SJCRH30 (cell line): ENCODE measurements around the gene MAGI2. TPM values are rescaled to one million over a fixed set of nuclear protein-coding genes. Genes with fewer than 3 reads are reported as not detected.

Experiments
- DNase-seq, 2 experiments: peaks; one replicate each; pipeline ENCODE4 v3.0.0-alpha.2; 2015 to 2020
- H3K27ac ChIP-seq: fragments of 250-450 bp; sonication (Bioruptor Pico); 2 replicates; pipeline ENCODE4 v1.5.1; 2020; ENCODE audit warnings: mild to moderate bottlenecking, moderate library complexity
- H3K27me3 ChIP-seq: fragments of 250-450 bp; sonication (Bioruptor Pico); 2 replicates; pipeline ENCODE4 v1.5.1; 2020; ENCODE audit warnings: mild to moderate bottlenecking, moderate library complexity
- H3K36me3 ChIP-seq: fragments of 250-450 bp; sonication (Bioruptor Pico); 2 replicates; pipeline ENCODE4 v1.5.1; 2020; ENCODE audit warnings: mild to moderate bottlenecking, moderate library complexity
- H3K4me1 ChIP-seq: fragments of 250-450 bp; sonication (Bioruptor Pico); 2 replicates; pipeline ENCODE4 v1.5.1; 2020; ENCODE audit warnings: mild to moderate bottlenecking, moderate library complexity
- H3K4me3 ChIP-seq: fragments of 250-450 bp; sonication (Bioruptor Pico); 2 replicates; pipeline ENCODE4 v1.5.1; 2020; ENCODE audit warnings: mild to moderate bottlenecking, moderate library complexity
- H3K9me3 ChIP-seq: fragments of 250-450 bp; sonication (Bioruptor Pico); replicated peaks from 2 replicates; pipeline ENCODE4 v1.5.1; 2020; ENCODE audit warnings: mild to moderate bottlenecking, moderate library complexity
- total RNA-seq: library from RNA; depleted of rRNA; stranded (reverse); fragments of >200 nt; shearing (Covaris generic); gene quantifications from 2 replicates; pipeline ENCODE4 v1.2.3, GENCODE V29; 2014

Gene MAGI2
- total RNA-seq, 1 experiment from 2014 or later, result 2.4 TPM

DNA sequence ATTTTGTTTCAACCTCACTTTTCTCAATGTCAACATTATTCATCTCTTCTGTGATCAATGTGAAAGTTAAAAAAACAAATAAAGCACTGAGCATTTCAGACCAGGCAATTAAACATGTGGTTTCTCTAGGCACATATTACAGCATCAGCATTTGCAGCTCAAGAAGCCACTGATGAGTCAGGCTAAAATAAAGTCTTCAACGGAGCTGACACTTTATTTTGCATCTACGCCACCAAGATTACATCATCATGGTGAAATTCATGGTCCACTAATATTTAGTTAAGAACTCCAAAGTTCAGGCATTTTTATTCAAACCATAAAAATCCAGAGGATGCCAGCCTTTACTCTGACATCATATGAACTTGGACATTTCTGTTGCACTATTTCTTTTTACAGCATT is 33.0 kb downstream of the MAGI2 start:
- peak in 1 of 2 experiments; percentile 31 for DNase-seq

DNA sequence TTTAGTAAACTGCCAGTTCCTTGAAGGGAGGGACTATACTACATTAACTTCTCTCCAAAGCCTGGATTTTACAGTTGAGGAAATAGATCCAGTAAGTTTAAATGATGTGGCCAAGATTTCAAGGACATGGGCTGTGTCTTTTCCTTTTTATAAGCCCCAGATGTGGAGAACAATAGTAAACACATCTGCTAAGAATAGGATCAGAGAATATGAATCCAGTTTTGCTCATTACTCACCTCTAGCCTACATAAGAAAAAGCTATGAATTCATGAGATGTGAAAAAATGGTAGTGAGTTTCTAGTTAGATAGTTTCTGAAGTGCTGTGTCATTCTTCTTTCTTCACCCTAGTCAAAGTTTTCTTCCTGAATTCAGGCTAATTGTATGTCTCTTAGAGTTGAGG is 38.6 kb downstream of the MAGI2 start:
- Histone ChIP-seq H3K36me3 (no peaks in the 10 kb centered on the region), H3K9me3 (no peaks in the 10 kb centered on the region), H3K27me3 (no peaks in the 10 kb centered on the region), H3K4me1 (peaks cover 10% of the 10 kb centered on the region; the same call in 1 of the 2 replicates), H3K27ac (no peak overlapping the region), H3K4me3 (no peak overlapping the region)
- no peak for DNase-seq

More for the DNA sequence above, 33.0 kb downstream of the MAGI2 start:
- H3K36me3 ChIP-seq, result no peaks in the 10 kb centered on the region
- H3K9me3 ChIP-seq, result no peaks in the 10 kb centered on the region
- H3K4me3 ChIP-seq, result no peak overlapping the region
- no peaks in the 10 kb centered on the region for H3K27me3 ChIP-seq
- H3K27ac ChIP-seq, result no peak overlapping the region
- H3K4me1 ChIP-seq, result no peaks in the 10 kb centered on the region

DNA sequence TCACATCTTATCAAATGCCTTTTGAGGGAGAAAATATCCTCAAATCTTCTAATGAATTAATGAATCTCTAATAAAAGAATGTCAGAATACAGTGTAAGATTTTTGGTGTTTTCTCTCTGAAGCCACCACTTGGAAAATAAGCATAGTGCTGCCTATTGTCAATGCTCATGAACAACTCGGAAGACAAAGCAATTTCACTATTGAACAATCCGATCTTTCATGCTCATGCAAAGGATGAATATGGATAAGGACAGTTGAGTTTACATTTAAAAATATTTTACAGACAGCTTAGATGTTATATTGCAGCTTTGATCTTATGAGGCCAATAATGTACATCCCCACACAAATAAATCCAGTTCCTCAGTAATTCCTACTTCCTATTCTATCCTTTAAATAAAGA is 40.6 kb downstream of the MAGI2 start:
- Histone ChIP-seq H3K9me3 (no peaks in the 10 kb centered on the region), H3K36me3 (no peaks in the 10 kb centered on the region), H3K4me1 (peaks cover 10% of the 10 kb centered on the region; the same call in 1 of the 2 replicates), H3K27me3 (no peaks in the 10 kb centered on the region), H3K4me3 (no peak overlapping the region), H3K27ac (no peak overlapping the region)
- no peak for DNase-seq

DNA sequence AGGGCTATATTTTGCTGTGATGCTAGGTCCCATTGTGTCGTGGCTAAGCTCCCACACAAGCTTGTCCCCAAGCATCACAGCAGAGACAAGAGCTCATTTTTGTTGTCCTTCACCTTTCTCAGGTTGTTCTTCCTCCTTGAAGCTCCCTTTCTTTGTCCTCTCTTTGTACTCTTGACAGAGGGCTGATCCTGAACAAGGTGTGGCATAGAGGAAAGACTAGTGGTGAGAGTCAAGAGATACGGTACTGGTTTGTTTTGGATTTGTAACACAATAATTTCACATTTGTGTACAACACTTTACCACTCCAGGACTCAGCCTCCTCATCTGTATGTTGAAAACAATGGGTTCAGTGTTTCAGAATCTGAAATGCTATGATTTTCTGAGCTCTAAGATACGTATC is 41.0 kb downstream of the MAGI2 start:
- H3K4me3 ChIP-seq, result no peak overlapping the region
- H3K27me3 ChIP-seq, result no peaks in the 10 kb centered on the region
- no peaks in the 10 kb centered on the region for H3K9me3 ChIP-seq
- H3K36me3 ChIP-seq, result no peaks in the 10 kb centered on the region
- DNase-seq, result no peak
- peaks cover 10% of the 10 kb centered on the region; the same call in 1 of the 2 replicates for H3K4me1 ChIP-seq
- H3K27ac ChIP-seq, result no peak overlapping the region

DNA sequence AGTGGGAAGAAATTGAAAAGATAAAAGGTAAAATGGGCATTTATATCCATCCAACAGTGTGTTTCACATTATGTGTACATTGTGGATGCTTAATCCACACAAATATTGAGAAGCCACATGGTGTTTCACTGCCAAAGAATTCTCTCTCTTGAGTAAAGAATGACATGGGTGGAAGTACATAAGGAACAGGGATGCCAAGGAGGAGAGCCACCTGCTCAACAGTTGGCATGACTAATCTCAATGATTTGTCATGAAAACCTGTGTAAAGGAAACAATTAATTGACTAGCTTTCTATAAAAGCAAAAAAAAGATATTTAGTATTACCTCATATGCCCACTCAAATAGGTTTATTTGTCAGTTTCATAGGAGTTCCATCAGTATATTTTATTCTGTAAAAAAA is 43.1 kb downstream of the MAGI2 start:
- H3K9me3 ChIP-seq, result no peaks in the 10 kb centered on the region
- no peak overlapping the region for H3K4me3 ChIP-seq
- H3K27ac ChIP-seq, result no peak overlapping the region
- H3K27me3 ChIP-seq, result no peaks in the 10 kb centered on the region
- peaks cover 10% of the 10 kb centered on the region; the same call in 1 of the 2 replicates for H3K4me1 ChIP-seq
- no peaks in the 10 kb centered on the region for H3K36me3 ChIP-seq
- peak in 1 of 2 experiments; percentile 6 for DNase-seq

DNA sequence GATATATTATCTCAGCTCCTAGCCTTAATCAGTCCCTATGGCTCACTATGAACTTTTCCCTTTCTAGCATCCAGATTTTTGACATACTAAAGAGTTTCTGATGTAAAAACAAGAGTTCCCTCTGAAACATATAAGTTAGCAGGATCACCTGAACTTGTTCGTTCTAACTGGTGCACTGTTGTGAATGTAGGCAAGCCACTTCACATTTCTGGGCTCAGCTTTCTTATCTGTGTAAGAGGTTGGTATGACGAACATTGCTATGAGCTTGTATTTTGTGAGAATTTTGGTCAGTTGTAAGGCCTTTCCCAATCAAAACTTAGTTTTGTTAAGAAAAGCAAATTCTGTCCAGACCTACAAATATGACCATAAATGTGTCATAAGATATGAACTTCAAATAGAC is 46.1 kb downstream of the MAGI2 start:
- DNase-seq, result no peak
- no peaks in the 10 kb centered on the region for H3K27me3 ChIP-seq
- no peaks in the 10 kb centered on the region for H3K36me3 ChIP-seq
- H3K9me3 ChIP-seq, result no peaks in the 10 kb centered on the region
- H3K4me3 ChIP-seq, result no peak overlapping the region
- H3K27ac ChIP-seq, result no peak overlapping the region
- peaks cover 10% of the 10 kb centered on the region; the same call in 1 of the 2 replicates for H3K4me1 ChIP-seq

DNA sequence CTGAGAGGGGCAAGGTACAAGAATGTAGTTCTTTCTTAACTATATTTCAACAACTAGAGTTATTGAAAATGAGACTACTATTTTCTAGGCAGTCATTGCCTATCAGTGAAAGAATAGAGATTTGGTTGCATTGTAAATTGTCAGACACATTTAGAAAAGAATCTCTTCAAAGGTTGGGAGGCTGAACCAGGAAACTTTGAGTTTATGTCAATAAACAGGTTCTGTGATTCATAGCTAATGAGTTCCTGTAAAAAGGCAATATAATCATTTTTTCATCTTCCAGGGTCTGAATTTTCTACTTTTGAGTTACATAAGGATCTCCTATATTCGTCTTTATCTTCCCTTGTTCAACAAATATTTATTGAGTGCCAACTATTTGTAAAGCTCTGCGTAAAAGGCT is 47.1 kb downstream of the MAGI2 start:
- H3K27ac ChIP-seq, result no peak overlapping the region
- no peak overlapping the region for H3K4me3 ChIP-seq
- H3K27me3 ChIP-seq, result no peaks in the 10 kb centered on the region
- no peak for DNase-seq
- peaks cover 12% of the 10 kb centered on the region for H3K4me1 ChIP-seq
- H3K36me3 ChIP-seq, result no peaks in the 10 kb centered on the region
- H3K9me3 ChIP-seq, result no peaks in the 10 kb centered on the region

DNA sequence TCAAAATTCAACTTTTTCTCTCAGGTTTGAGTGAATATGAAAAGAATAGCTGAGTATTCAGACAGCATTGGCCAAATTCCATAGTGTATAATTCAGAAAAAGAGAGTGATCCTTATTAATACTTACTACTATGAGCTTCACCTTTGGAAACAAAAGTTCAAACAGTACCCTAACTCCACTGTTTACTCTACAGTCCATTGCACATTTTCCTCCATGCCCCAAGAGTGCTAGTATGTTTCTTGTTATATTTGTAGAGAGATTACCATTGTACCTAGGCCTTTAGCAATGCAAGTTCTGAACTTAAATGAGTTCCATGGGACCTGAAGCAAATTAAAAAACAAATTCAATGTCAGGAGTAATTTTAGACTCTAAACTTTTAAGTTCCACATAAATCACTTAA is 48.1 kb downstream of the MAGI2 start:
- Histone ChIP-seq H3K4me1 (peaks cover 11% of the 10 kb centered on the region), H3K4me3 (no peak overlapping the region), H3K27ac (no peak overlapping the region), H3K9me3 (no peaks in the 10 kb centered on the region), H3K36me3 (no peaks in the 10 kb centered on the region), H3K27me3 (no peaks in the 10 kb centered on the region)
- DNase-seq, result no peak

DNA sequence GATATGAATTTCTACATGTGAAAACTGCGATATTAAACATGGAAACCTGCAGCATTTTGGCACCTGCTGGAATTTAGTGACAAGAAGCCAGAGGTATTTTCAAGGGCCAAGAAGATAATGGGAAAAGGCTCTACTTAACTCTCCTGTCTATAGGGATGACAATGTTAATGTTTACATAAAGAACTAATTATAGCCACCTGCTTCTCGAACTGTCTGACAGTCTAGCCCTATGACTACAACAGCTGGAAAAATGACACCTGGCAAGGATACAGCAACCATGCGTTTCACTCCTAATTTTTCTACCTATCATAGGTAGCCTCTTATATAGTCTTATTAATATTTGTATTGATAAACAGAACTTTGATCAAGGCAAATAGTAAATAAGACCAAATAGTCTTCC is 49.6 kb downstream of the MAGI2 start:
- Histone ChIP-seq H3K36me3 (no peaks in the 10 kb centered on the region), H3K4me1 (peaks cover 7% of the 10 kb centered on the region), H3K27me3 (no peaks in the 10 kb centered on the region), H3K9me3 (no peaks in the 10 kb centered on the region), H3K27ac (no peak overlapping the region), H3K4me3 (no peak overlapping the region)
- DNase-seq, result no peak

DNA sequence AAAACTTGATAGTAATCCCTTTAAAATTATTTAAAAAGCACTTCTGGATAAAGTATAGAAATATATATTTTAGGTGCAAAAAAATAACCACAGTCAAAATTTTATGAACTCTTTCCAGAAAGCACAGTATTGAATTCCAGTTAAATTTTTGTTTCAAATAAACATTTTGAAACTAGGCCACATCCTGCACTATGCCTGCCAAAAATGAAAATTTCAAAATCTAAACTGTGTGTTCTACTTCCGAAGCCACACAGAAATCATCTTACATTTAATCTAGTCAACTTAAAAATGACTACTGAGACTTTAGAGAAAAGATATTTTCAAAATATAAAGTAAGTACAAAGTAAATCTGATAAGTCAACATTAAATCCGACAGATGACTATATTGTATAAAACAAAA is 50.0 kb downstream of the MAGI2 start:
- no peak overlapping the region for H3K27ac ChIP-seq
- H3K4me1 ChIP-seq, result peaks cover 7% of the 10 kb centered on the region
- H3K4me3 ChIP-seq, result no peak overlapping the region
- no peak for DNase-seq
- no peaks in the 10 kb centered on the region for H3K36me3 ChIP-seq
- H3K27me3 ChIP-seq, result no peaks in the 10 kb centered on the region
- H3K9me3 ChIP-seq, result no peaks in the 10 kb centered on the region

DNA sequence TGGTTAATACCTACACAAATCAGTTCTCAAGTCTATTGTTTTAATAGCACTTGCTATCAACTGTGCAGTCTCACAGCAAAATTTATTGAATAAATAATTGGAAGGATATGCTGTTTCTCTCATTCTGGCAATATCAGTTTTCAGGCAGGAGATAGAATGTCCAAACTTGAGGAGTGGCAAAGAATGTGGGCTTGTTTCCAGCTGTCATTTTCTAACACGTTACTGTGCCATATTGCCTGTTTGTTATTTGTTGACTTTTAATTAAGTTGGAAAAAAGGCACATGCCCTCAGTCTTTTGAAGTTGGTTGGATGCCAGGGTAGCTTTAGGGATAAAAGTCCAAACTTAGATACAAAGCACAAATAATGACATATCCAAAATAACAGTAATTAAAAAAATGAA is 52.2 kb downstream of the MAGI2 start:
- H3K4me3 ChIP-seq, result no peak overlapping the region
- H3K27me3 ChIP-seq, result no peaks in the 10 kb centered on the region
- no peak overlapping the region for H3K27ac ChIP-seq
- peaks cover 7% of the 10 kb centered on the region; the same call in 1 of the 2 replicates for H3K4me1 ChIP-seq
- peak in 1 of 2 experiments; percentile 33 for DNase-seq
- H3K36me3 ChIP-seq, result no peaks in the 10 kb centered on the region
- no peaks in the 10 kb centered on the region for H3K9me3 ChIP-seq

DNA sequence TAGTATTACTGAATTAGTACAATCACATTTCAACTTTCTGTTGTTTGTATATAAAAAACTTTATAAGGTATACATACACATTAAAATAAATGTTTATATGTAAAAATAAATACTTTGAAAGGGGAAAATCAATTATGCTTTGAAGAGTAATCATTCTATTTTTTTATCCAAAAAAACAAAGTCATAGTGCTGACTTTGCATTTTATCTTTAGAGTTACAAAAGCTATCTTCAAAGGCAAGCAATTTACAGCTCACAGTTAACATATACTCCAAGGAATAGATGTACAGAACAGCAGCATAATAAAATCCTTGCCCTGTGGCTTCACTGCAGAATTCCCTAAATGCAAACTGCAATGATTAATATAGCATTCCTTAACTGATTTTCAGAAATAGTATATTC is 53.2 kb downstream of the MAGI2 start:
- no peak for DNase-seq
- no peaks in the 10 kb centered on the region for H3K27me3 ChIP-seq
- peaks cover 7% of the 10 kb centered on the region; the same call in 1 of the 2 replicates for H3K4me1 ChIP-seq
- no peaks in the 10 kb centered on the region for H3K36me3 ChIP-seq
- no peaks in the 10 kb centered on the region for H3K9me3 ChIP-seq
- H3K27ac ChIP-seq, result no peak overlapping the region
- H3K4me3 ChIP-seq, result no peak overlapping the region

DNA sequence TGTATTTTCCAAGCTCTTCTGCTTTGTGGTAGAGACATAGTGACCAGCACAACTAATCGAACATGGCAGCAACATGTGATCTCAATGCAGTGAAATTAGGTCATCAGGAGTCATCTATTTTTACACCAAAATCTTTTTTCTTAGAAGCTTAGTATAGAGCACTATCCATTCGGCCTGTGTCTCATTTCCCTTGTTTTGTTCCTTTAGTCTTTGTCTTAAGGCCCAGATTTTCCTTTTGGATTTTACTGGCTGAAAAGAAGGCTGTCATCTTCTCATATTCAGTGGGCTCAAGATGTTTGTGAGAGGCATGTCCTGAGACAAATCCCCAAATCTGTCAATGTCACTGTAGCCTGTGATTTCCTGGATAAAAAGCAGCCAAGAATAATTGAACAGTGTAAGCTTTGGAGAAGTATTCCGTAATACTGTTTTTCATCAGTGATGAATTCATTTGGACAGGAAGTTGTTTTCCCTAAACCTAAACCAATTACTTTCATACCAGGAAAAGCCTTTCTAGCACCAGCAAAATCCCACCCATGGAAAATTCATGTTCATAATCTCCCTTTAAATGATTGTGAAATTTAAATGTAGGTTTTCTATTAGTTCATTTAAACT is 55.2 kb downstream of the MAGI2 start:
- Histone ChIP-seq H3K4me1 (peaks cover 7% of the 10 kb centered on the region; the same call in 1 of the 2 replicates), H3K4me3 (no peak overlapping the region), H3K27ac (no peak overlapping the region), H3K9me3 (no peaks in the 10 kb centered on the region), H3K27me3 (no peaks in the 10 kb centered on the region), H3K36me3 (no peaks in the 10 kb centered on the region)
- no peak for DNase-seq

DNA sequence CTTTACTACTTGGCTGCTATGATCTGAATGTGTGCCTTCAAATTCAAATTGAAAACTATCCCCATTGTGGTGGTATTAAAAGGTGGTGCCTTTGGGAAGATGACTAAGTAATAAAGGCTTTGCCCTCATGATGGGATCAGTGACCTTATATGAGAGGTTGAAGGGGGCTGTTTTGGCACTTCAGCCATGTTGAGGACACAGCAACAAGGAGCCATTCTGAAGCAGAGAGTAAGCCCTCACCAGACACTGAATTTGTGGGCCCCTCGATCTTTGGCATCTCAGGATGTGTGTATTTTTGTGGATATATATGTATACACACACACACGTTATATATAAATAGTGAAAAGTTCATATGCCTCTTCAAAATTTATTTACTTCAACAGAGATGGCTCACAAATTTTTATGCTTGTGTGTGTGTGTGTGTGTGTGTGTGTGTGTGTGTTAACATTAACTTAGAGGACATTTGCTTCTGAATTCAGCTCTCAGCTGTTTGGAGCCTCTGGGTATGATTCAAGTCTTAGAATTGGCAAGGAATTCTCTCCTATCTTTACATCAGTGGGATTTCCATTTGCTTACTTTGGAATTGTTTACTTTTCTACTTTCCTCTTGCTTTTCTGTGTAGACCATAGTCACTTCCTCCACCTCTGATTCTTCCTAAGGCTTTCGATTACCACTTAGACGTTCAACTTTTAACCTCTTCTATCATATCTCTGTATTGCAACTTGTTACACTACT is 66.6 kb downstream of the MAGI2 start:
- Histone ChIP-seq H3K36me3 (no peaks in the 10 kb centered on the region), H3K27me3 (no peaks in the 10 kb centered on the region), H3K4me1 (no peaks in the 10 kb centered on the region), H3K9me3 (no peaks in the 10 kb centered on the region), H3K4me3 (no peak overlapping the region), H3K27ac (no peak overlapping the region)
- peak; percentile 18 to 46 for DNase-seq

DNA sequence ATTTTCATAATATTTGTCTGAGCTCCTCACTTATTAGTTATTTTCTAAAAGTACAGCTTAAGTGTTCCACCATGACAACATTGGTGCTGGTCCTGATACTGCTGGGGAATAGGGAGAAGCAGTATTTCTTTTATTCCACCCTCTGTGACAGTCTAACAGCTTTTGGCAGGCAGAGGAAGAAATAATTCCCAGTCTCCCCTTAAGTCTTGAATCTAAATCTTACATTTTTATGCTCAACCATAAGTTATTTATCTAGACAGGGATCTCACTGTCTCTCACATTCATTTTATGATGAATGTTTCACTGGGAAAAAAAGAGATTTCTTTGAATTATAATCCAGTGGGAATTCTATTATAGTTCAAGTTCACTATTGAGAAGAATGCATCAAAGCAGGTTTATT is 71.5 kb downstream of the MAGI2 start:
- Histone ChIP-seq H3K27ac (no peak overlapping the region), H3K27me3 (no peaks in the 10 kb centered on the region), H3K9me3 (no peaks in the 10 kb centered on the region), H3K36me3 (no peaks in the 10 kb centered on the region), H3K4me3 (no peak overlapping the region), H3K4me1 (no peaks in the 10 kb centered on the region)
- DNase-seq, result no peak

DNA sequence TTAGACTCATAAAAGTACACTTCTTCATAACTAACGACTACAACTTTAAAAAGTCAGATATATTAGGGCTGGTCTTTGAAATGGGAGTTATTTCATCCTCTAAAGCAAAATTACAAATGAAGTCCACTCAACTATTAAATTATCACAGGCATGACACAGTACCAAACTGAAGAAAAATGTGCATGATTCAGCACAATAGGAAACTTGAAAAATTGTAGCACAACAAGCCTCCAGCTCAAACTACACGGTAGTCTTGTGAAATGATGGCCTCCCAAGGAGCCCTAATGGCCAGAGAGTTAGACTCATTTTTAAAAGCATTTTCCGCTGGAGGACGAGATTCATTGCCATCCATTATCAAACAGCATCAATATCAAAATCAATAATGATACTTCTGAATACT is 76.4 kb downstream of the MAGI2 start:
- no peaks in the 10 kb centered on the region for H3K27me3 ChIP-seq
- DNase-seq, result no peak

More for the DNA sequence above, 76.4 kb downstream of the MAGI2 start:
- H3K4me3 ChIP-seq, result no peak overlapping the region
- no peaks in the 10 kb centered on the region for H3K36me3 ChIP-seq
- no peak overlapping the region for H3K27ac ChIP-seq
- H3K9me3 ChIP-seq, result no peaks in the 10 kb centered on the region
- no peaks in the 10 kb centered on the region for H3K4me1 ChIP-seq
